Body of pancreas (tissue), 4 donors: ENCODE measurements around the gene LITAFD.

ENCODE experiments used
- POLR2A ChIP-seq, 3 donors: fragments of 450-650 bp; IDR thresholded peaks; one replicate each; pipeline ENCODE4 v1.6.1; 2016; ENCODE audit warnings: antibody characterized with exemption in 3 of 3, mild to moderate bottlenecking in 2 of 3
- TF ChIP-seq, protein P1 (sequence below), 7 experiments: fragments of 450-650 bp in 4 of 7; fragments of 200-600 bp in 3 of 7; sonication (generic) in 3 of 7; IDR thresholded peaks; one replicate each; pipeline ENCODE4 v1.5.1; 2016 to 2019; ENCODE audit warnings: antibody characterized with exemption in 7 of 7

DNA sequence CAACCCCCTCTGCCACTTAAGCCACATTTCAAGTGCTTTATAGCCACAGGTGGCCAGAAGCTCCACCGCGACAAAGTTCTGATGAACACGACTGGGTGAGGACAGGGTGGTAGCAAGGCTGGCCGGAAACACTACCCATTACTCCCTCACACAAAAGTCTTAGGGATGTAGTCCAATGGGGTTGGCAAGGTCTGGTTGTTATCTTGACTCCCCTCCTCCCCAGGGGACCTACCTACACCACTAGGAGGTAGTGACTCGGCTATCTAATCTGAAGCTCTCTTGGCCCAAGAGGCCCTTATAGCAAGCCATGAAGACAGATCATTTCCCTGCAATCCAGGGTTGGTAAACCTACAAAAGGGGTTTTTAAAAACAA, 8.4 kb downstream of the LITAFD start:
- TF ChIP-seq, protein P1, sequence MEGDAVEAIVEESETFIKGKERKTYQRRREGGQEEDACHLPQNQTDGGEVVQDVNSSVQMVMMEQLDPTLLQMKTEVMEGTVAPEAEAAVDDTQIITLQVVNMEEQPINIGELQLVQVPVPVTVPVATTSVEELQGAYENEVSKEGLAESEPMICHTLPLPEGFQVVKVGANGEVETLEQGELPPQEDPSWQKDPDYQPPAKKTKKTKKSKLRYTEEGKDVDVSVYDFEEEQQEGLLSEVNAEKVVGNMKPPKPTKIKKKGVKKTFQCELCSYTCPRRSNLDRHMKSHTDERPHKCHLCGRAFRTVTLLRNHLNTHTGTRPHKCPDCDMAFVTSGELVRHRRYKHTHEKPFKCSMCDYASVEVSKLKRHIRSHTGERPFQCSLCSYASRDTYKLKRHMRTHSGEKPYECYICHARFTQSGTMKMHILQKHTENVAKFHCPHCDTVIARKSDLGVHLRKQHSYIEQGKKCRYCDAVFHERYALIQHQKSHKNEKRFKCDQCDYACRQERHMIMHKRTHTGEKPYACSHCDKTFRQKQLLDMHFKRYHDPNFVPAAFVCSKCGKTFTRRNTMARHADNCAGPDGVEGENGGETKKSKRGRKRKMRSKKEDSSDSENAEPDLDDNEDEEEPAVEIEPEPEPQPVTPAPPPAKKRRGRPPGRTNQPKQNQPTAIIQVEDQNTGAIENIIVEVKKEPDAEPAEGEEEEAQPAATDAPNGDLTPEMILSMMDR (IDR thresholded peaks at IDR 0.05): no peak
- TF ChIP-seq POLR2A (IDR thresholded peaks at IDR 0.05): no peak
